Keratinocyte (primary cell): Measurements from ENCODE around the gene WDR27. TPM values are rescaled to one million over a fixed set of nuclear protein-coding genes. Genes with fewer than 3 reads are reported as not detected.

ENCODE experiments used
- DNase-seq: peaks from one replicate; pipeline ENCODE4 v3.0.0-alpha.2; 2011; ENCODE audit warnings: low read depth, missing footprints, low spot score
- FAIRE-seq: peaks from 2 replicates; lab custom pipeline; 2011; peaks lifted over from hg19 to GRCh38; lab: Jason Lieb, UNC
- H2AFZ ChIP-seq: 2 replicates; pipeline ENCODE4 v1.6.0; 2012; ENCODE audit warnings: low read length, control low read depth, inconsistent platforms; ENCODE audit not compliant: control insufficient read depth
- H3K27ac ChIP-seq: 2 replicates; pipeline ENCODE4 v1.5.1; 2011; ENCODE audit warnings: low read length; ENCODE audit not compliant: control insufficient read depth, insufficient read depth
- H3K27me3 ChIP-seq: 3 replicates; pipeline ENCODE4 v1.6.0; 2011; ENCODE audit warnings: low read length; ENCODE audit not compliant: control insufficient read depth, insufficient read depth; ENCODE audit errors: extremely low read depth
- H3K36me3 ChIP-seq, 2 experiments: 2 replicates in 1 of 2; 3 replicates in 1 of 2; pipeline ENCODE4 v1.5.1; 2011; ENCODE audit warnings: low read length in 2 of 2, mild to moderate bottlenecking in 1 of 2; ENCODE audit not compliant: control insufficient read depth in 2 of 2, insufficient read depth in 2 of 2; ENCODE audit errors: extremely low read depth in 1 of 2
- H3K4me1 ChIP-seq: 3 replicates; pipeline ENCODE4 v1.5.1; 2011; ENCODE audit warnings: low read length; ENCODE audit not compliant: control insufficient read depth, insufficient read depth; ENCODE audit errors: extremely low read depth
- H3K4me2 ChIP-seq: 3 replicates; pipeline ENCODE4 v1.6.0; 2011; ENCODE audit warnings: low read depth, low read length; ENCODE audit not compliant: control insufficient read depth, insufficient read depth; ENCODE audit errors: extremely low read depth
- H3K4me3 ChIP-seq, 3 experiments: fragments of 200-600 bp in 1 of 3; sonication (generic) in 1 of 3; 2 replicates in 2 of 3; 3 replicates in 1 of 3; pipeline ENCODE4 v1.5.1; 2011 to 2016; ENCODE audit warnings: low read length in 3 of 3, mild to moderate bottlenecking in 3 of 3, control low read depth in 2 of 3, inconsistent platforms in 1 of 3, low read depth in 1 of 3, mixed read lengths in 1 of 3, mixed run types in 1 of 3, moderate library complexity in 1 of 3; ENCODE audit not compliant: control insufficient read depth in 2 of 3, insufficient read depth in 2 of 3; ENCODE audit errors: extremely low read depth in 1 of 3
- H3K79me2 ChIP-seq: 2 replicates; pipeline ENCODE4 v1.6.0; 2012; ENCODE audit warnings: low read length; ENCODE audit not compliant: control insufficient read depth, insufficient read depth
- H3K9ac ChIP-seq: 3 replicates; pipeline ENCODE4 v1.6.0; 2011; ENCODE audit warnings: low read length; ENCODE audit not compliant: control insufficient read depth, insufficient read depth; ENCODE audit errors: extremely low read depth
- H3K9me1 ChIP-seq: 3 replicates; pipeline ENCODE4 v1.6.0; 2011; ENCODE audit warnings: low read length; ENCODE audit not compliant: control insufficient read depth, insufficient read depth; ENCODE audit errors: extremely low read depth
- H3K9me3 ChIP-seq: 2 replicates; pipeline ENCODE4 v1.5.1; 2012; ENCODE audit warnings: low read depth, low read length; ENCODE audit not compliant: control insufficient read depth
- H4K20me1 ChIP-seq: 3 replicates; pipeline ENCODE4 v1.6.0; 2011; ENCODE audit warnings: low read length; ENCODE audit not compliant: control insufficient read depth, insufficient read depth; ENCODE audit errors: extremely low read depth
- CTCF ChIP-seq, 3 experiments: IDR thresholded peaks in 1 of 3; conservative IDR thresholded peaks in 1 of 3; optimal IDR thresholded peaks in 1 of 3; 2 replicates in 2 of 3; 3 replicates in 1 of 3; pipeline versions ENCODE3 to v1.5.1; 2011; ENCODE audit warnings: low read length in 3 of 3, mild to moderate bottlenecking in 3 of 3, moderate library complexity in 2 of 3, control low read depth in 1 of 3, inconsistent platforms in 1 of 3; ENCODE audit not compliant: insufficient read depth in 2 of 3; ENCODE audit errors: extremely low read depth in 1 of 3
- EZH2 ChIP-seq: IDR thresholded peaks from one replicate; pipeline ENCODE4 v1.6.1; 2012; ENCODE audit warnings: inconsistent platforms, mild to moderate bottlenecking, low read length, moderate library complexity
- dilution Hi-C: fragments of 300-500 bp; cut with MboI; formaldehyde crosslinking; loops from one replicate; pipeline ENCODE4 v1.7.0; 2020; ENCODE audit warnings: low sequenced_read_pairs; ENCODE audit not compliant: extremely low pct_ligation_motif_present
- polyA plus RNA-seq, 5 experiments: library from polyadenylated mRNA; depleted of rRNA in 3 of 5; stranded (reverse) in 3 of 5; stranded (forward) in 1 of 5; unstranded in 1 of 5; fragments of >200 nt; gene quantifications; 1 replicate in 1 of 5; 2 replicates in 3 of 5; 3 replicates in 1 of 5; pipeline versions ENCODE4 v1.2.1 to v1.2.3, GENCODE V29; 2011 to 2012; ENCODE audit warnings: missing spikeins in 2 of 5, low read depth in 1 of 5, low replicate concordance in 1 of 5

The WDR27 gene
- polyA plus RNA-seq, 1 donor (not counting 4 experiments of a cell fraction or from before 2014, with no cell fraction given), result 17.8 TPM

- H3K4me1 ChIP-seq, result no peaks in the 10 kb centered on the region
- no peaks in the 10 kb centered on the region for H3K9me1 ChIP-seq
- no peaks in the 10 kb centered on the region for H3K79me2 ChIP-seq
- TF ChIP-seq CTCF (optimal IDR thresholded peaks at IDR 0.05 in 1 of 3, IDR thresholded peaks at IDR 0.05 in 1 of 3, conservative IDR thresholded peaks at IDR 0.05 in 1 of 3; ENCODE audit: extremely low read depth in 1 of 3, insufficient read depth in 2 of 3, low read length in 3 of 3) (no peak), EZH2 (no peak)
- H4K20me1 ChIP-seq, result no peaks in the 10 kb centered on the region
- H3K4me2 ChIP-seq, result no peak overlapping the region
- H3K4me3 ChIP-seq, result no peak overlapping the region
- no peaks in the 10 kb centered on the region for H3K36me3 ChIP-seq
- FAIRE-seq (no peak), DNase-seq (no peak)
- dilution Hi-C loops, result no loop called here
- peaks cover 4% of the 10 kb centered on the region for H3K9me3 ChIP-seq
- no peak overlapping the region for H3K9ac ChIP-seq
- H3K27ac ChIP-seq, result no peak overlapping the region
- H2AFZ ChIP-seq, result no peak overlapping the region
- H3K27me3 ChIP-seq, result no peaks in the 10 kb centered on the region
These were observed 180.0 kb downstream of the WDR27 start for GRCh38 chr6:169521825-169522224.

GRCh38 chr6:169520104-169520503, 181.7 kb downstream of the WDR27 start:
- Histone ChIP-seq H3K4me3 (no peak overlapping the region), H3K9ac (no peak overlapping the region), H3K36me3 (no peaks in the 10 kb centered on the region), H3K27me3 (no peaks in the 10 kb centered on the region), H3K27ac (no peak overlapping the region), H3K4me2 (no peak overlapping the region), H3K4me1 (no peaks in the 10 kb centered on the region), H3K79me2 (no peaks in the 10 kb centered on the region), H4K20me1 (no peaks in the 10 kb centered on the region), H2AFZ (no peak overlapping the region), H3K9me1 (no peaks in the 10 kb centered on the region), H3K9me3 (peaks cover 4% of the 10 kb centered on the region)
- TF ChIP-seq EZH2 (no peak), CTCF (optimal IDR thresholded peaks at IDR 0.05 in 1 of 3, IDR thresholded peaks at IDR 0.05 in 1 of 3, conservative IDR thresholded peaks at IDR 0.05 in 1 of 3; ENCODE audit: extremely low read depth in 1 of 3, insufficient read depth in 2 of 3, low read length in 3 of 3) (peak in 2 of 3 experiments; percentile 6 to 27)
- DNase-seq (no peak), FAIRE-seq (no peak)
- dilution Hi-C loops, result no loop called here
